Measurements from ENCODE around the gene SMAP1. TPM values are rescaled to one million over a fixed set of nuclear protein-coding genes. Genes with fewer than 3 reads are reported as not detected.

Gene SMAP1
- total and polyA plus RNA-seq, 11 donors, result 10.9 to 35.1 (median 29.9) TPM

GRCh38 chr6:70843328-70843918, 175.7 kb downstream of the SMAP1 start:
- Histone ChIP-seq H3K27ac (no peak overlapping the region), H3K4me1 (peaks cover 0 to 15% (median 0%) of the 10 kb centered on the region in 12 donors), H3K9me3 (no peaks in the 10 kb centered on the region), H3K27me3 (no peaks in the 10 kb centered on the region), H3K4me3 (no peak overlapping the region), H3K36me3 (peaks cover 0 to 5% (median 0%) of the 10 kb centered on the region in 9 donors)
- ATAC-seq (no peak), DNase-seq (no peak)
- WGBS, 4 donors, result 95 to 96% (median 96%) methylated on average over 4 of the region's 4 CpGs
- TF ChIP-seq POLR2A (IDR thresholded peaks at IDR 0.05), result no peak
- TF ChIP-seq CTCF (IDR thresholded peaks at IDR 0.05), result no peak
- intact Hi-C loops (cut with DNase I), result no loop called here

- Histone ChIP-seq H3K27ac (no peak overlapping the region), H3K27me3 (no peaks in the 10 kb centered on the region), H3K36me3 (peaks cover 0 to 5% (median 0%) of the 10 kb centered on the region in 9 donors), H3K4me3 (no peak overlapping the region), H3K4me1 (peaks cover 0 to 8% (median 0%) of the 10 kb centered on the region in 12 donors), H3K9me3 (no peaks in the 10 kb centered on the region)
- DNase-seq (no peak), ATAC-seq (no peak)
- 94 to 100% (median 97%) methylated on average over 1 of the region's 1 CpG for WGBS, 4 donors
- TF ChIP-seq CTCF (IDR thresholded peaks at IDR 0.05) (no peak), POLR2A (IDR thresholded peaks at IDR 0.05) (no peak)
- intact Hi-C loops (cut with DNase I), result no loop called here
These were observed 176.6 kb downstream of the SMAP1 start for GRCh38 chr6:70844301-70844700.

GRCh38 chr6:70846207-70846835, 178.6 kb downstream of the SMAP1 start:
- H3K4me3 ChIP-seq, result no peak overlapping the region
- DNase-seq (no peak), ATAC-seq (peak in 1 of 4 donors; percentile 38)
- TF ChIP-seq POLR2A (IDR thresholded peaks at IDR 0.05), result no peak
- TF ChIP-seq CTCF (IDR thresholded peaks at IDR 0.05), result no peak
- no peaks in the 10 kb centered on the region for H3K27me3 ChIP-seq
- intact Hi-C loops (cut with DNase I), result no loop called here
- H3K4me1 ChIP-seq, result peaks cover 0 to 7% (median 0%) of the 10 kb centered on the region in 12 donors
- WGBS, 4 donors, result 97 to 98% (median 98%) methylated on average over 8 of the region's 8 CpGs
- no peaks in the 10 kb centered on the region for H3K9me3 ChIP-seq
- no peaks in the 10 kb centered on the region for H3K36me3 ChIP-seq
- H3K27ac ChIP-seq, result no peak overlapping the region

GRCh38 chr6:70847106-70848084, 179.7 kb downstream of the SMAP1 start:
- no peak for DNase-seq
- Histone ChIP-seq H3K9me3 (no peaks in the 10 kb centered on the region), H3K27me3 (no peaks in the 10 kb centered on the region), H3K4me3 (no peak overlapping the region), H3K4me1 (peaks cover 0 to 7% (median 0%) of the 10 kb centered on the region in 12 donors), H3K36me3 (peaks cover 0 to 1% (median 0%) of the 10 kb centered on the region in 9 donors), H3K27ac (no peak overlapping the region)
- no peak for TF ChIP-seq POLR2A (IDR thresholded peaks at IDR 0.05)
- no peak for TF ChIP-seq CTCF (IDR thresholded peaks at IDR 0.05)
- ATAC-seq, result no peak
- 82 to 84% (median 83%) methylated on average over 4 of the region's 4 CpGs for WGBS, 4 donors
- intact Hi-C loops (cut with DNase I), result no loop called here

Measured in heart left ventricle (tissue), 16 donors.